Head of caudate nucleus (tissue), 42 donors: Measurements from ENCODE around the gene SNAPC1.
"Not testable (repeated sequence)": the region's sequence is repeated elsewhere in the genome, so short reads cannot be mapped to it uniquely, and the experiment has no call there.

ENCODE experiments used
- DNase-seq, 42 donors: peaks; one replicate each; pipeline versions ENCODE4 v3.0.0 to v3.0.0-alpha.2; 2020 to 2021; ENCODE audit warnings: mixed read lengths in 7 of 42
- intact Hi-C: fragments of 100-400 bp; cut with DNase I; formaldehyde crosslinking; loops from one replicate; pipeline ENCODE4 v1.15.0; 2022

Gene SNAPC1, protein sequence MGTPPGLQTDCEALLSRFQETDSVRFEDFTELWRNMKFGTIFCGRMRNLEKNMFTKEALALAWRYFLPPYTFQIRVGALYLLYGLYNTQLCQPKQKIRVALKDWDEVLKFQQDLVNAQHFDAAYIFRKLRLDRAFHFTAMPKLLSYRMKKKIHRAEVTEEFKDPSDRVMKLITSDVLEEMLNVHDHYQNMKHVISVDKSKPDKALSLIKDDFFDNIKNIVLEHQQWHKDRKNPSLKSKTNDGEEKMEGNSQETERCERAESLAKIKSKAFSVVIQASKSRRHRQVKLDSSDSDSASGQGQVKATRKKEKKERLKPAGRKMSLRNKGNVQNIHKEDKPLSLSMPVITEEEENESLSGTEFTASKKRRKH

DNA sequence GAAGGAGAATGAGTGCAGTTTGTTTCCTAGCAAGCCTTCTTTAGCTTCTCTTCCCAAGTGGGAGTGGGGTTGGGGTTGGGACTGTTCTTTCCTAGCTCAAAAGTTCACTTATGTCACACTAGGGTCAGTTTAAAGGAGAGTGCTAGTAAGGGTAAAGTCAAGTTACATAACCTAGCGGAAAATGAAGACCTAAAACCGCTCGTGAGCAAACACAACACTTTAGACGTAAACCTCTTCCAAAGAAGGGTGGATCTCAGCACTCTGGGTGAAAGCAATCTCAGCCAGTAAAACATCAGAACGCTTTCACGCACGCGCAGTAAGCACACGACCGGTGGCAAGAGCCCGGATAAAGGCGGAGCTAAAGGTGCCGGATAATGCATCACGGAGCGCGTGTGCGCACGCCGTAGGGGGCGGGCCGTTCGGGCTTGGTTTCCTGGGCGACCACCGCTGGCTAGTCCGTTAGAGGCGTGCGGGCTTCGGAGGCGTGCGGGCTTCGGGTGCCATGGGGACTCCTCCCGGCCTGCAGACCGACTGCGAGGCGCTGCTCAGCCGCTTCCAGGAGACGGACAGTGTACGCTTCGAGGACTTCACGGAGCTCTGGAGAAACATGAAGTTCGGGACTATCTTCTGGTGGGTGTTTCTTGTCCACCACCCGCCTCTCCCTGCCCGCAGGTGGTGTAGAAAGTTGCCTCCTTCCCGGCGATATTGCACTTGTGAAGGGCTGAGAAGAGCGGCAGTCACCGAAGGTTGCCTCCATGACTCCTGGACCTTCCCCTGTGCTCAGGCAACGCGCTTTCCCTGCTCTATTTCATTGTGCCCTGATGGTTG lies at the start of gene SNAPC1:
Gene SNAPC1 (plus strand): TSS at position 462 of the 828 bp plus-strand sequence. CDS start 41 bp downstream, at position 503.
- intact Hi-C loops: no loop called here
- DNase-seq: peak; percentile 91 to 98 (median 96)

DNA sequence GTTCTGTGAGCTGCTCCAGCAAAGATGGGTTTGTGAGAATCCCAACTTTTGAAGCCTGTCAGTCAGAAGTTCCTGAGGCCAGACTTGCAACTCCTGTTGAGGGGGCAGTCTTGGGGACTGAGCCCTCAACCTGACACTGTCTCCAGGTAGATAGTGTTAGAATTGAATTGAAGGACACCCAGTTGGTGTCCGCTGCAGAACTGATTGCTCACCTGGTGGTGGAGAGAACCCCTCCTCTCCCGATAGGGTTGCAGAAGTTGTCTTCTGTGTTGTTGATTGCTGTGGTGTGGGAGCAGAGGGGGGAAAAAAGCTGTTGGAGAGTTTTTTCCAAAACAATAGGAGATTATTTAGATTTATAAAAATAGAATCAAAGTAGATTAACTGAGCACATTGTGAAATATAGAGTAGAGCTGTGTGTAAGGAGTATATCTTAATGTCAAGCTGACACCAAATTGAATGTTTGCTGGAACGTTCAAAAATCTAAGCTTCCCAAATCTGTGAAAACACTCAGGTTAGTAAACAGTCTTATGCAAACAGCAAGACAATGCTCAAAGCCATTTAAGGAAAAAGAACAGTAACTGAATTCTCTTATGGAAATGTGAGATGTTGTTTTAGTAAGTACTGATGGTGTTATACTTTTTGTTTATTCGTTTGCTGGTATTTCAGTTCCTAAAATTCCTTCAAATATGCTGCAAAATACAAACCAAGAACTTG lies 48.3 kb upstream of the SNAPC1 start:
- intact Hi-C loops: no loop called here
- no peak for DNase-seq

DNA sequence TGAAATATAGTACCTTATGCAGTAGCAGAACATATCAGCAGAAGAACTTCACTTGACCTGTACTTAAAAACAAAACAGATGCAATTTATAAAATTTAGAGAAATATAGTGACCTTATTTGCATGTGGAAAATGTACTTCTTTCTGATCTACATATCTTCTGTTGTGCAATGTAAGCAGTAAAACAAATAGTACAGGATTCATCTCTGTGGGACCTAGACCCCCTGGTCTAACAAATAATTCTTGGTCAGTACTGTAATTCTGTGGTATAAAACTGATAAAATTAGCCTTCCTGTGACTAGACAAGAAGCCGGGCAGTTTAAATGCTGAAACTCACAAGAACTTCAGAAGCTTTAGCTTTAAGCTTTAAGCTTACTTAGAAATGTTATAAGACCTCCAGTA lies 45.3 kb upstream of the SNAPC1 start:
- intact Hi-C loops: no loop called here

DNA sequence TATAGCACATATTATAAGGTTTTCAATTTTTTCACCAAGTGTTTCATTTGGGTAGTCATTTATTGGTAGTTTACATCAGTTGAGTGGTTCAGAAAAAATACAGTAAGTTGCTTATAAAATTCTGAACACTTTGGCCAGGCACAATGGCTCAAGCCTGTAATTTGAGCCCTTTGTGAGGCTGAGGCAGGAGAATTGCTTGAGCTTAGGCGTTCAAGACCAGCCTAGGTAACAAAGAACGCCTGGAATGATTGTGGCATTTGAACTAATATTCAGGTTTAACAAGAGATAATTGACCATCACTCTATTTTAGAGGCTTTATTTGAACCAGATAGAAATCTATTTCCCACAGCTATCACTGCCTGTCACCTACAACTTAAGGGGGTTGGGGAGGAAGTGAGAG lies 44.2 kb upstream of the SNAPC1 start:
- intact Hi-C loops: no loop called here
- no peak for DNase-seq

More for the DNA sequence above, 45.3 kb upstream of the SNAPC1 start:
- DNase-seq: no peak

DNA sequence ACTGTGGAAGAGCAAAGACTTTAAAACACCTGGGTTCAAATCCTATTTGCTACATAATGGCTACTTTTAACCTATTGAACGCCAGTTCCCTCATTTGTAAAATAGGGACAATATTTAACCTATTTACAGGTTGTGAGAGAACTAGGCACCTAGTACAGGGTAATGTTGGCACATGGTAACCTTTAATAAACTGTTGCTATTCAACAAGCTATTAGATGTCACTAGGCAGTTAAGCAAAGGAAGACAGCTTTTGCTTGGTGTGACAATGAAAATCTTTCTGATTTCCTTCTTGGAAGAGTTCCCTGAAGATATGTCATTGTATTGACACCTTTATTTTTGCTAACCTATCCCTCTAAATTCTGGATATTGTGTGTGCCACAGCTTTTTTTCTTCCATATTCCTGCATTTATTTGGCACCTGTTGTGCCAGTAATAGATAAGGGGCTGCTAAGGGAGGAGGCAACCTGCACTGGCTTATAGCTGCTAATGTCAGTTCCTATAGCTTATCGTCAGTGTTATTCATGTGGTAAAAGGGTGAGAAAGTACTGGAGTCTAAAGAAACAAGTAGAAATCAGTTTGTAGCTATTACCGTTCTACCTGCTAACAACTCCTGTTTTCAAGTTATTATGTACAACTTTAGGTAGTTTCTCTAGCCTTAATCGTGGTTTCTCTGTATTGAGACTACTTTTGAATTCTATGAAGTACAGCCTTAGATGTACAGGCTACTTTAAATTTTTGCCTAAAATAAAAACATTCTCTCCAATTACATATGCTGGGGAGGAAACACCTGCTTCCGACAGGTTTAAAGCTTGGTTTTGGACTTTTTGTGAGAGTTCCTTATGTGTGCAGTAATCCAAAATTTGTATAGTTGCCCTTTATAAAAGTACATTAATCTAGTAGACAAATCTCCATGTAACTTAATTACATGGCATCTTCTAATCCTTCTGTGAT lies 42.6 kb upstream of the SNAPC1 start:
- DNase-seq: no peak
- intact Hi-C loops: no loop called here

- intact Hi-C loops: no loop called here
- DNase-seq: no peak
Observed at GRCh38 chr14:61720294-61720661, 41.9 kb upstream of the SNAPC1 start.

GRCh38 chr14:61720741-61721140 lies 41.5 kb upstream of the SNAPC1 start:
- intact Hi-C loops: no loop called here
- no peak for DNase-seq

DNA sequence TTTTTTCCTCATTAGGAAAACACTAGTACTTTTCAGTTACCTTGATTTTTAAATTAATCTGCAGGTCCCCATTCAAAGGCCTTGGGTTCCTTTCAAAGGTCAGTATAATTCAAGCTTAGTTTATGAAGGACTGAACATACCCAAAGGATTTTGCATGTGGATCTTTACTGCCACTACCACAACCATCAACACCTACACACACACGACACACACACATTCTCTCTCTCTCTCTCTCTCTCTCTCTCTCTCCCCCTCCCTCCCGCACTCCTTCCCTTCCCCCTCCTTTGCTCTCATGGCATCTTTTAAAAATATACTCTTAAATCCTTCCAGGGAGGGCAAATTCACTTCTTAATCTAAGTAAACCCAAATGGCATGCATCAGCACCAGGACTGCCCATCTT lies 38.1 kb upstream of the SNAPC1 start:
- no peak for DNase-seq
- intact Hi-C loops: no loop called here

DNA sequence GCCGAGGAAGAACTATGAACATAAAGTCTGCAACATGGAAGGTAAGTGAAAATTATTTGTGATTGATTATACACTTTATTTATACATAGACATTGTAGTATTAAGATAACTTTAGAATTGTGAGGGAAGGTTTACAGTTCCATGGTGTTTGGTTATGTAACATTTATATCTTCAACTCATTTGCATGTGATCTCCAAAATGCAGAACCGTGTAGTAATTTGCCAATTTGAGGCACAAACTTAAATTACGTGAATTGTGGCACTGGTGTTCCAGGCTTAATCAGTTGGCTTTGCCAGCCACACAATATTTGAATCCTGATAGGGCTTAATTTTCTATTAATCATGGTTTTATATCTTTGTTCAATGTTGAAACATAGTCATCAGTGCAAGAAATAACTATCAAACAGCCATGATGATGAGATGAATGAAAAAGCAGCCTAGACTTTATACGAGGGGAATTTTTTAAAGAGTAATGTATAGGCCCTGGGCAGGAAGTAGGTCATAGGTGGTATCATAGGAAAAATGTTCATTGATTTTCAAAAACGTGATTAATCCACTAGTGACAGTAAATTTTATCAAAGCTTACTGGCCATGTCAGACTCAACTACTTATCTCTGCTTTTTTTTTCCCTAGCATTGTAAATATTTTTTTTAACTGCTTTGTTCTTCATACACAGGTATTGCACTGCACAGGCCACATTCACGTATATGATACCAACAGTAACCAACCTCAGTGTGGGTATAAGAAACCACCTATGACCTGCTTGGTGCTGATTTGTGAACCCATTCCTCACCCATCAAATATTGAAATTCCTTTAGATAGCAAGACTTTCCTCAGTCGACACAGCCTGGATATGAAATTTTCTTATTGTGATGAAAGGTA lies 35.2 kb upstream of the SNAPC1 start:
- no peak for DNase-seq
- intact Hi-C loops: no loop called here

DNA sequence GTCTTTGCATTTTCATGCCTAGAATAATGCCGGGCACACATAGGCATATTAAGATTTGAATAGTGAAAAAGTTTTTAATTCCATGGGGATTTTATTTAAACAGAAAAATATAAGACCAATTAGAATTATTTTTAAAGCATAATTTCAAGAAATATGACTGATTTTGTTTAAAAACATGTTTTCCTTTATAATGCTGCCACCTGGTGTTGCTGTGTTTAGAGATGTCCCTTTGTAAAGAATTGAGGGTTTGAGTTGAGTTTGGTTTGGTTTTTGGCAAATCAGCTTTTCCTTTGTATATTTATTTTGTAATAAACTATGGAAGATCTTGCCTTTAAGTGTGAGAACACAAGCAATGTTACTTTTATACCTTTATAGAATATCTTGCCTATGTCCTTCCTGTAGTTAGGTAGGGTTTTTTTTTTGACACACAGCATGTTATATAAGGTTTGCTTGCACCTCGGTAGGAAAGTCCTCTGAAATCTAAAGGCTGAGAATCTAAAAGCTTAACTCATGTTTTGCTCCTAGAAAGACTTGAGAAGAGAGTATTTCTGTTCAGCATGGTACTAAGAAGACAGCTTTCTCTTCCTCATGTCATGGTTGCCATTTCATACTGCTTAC lies 31.4 kb upstream of the SNAPC1 start:
- intact Hi-C loops: loop anchor here (2.0 kb wide), 1 partner anchor 270 kb away; no protein-coding TSS in a partner anchor
- DNase-seq: peak in 1 of 42 donors; percentile 15

- DNase-seq: no peak
Observed at GRCh38 chr14:61733972-61734371, 28.2 kb upstream of the SNAPC1 start.

DNA sequence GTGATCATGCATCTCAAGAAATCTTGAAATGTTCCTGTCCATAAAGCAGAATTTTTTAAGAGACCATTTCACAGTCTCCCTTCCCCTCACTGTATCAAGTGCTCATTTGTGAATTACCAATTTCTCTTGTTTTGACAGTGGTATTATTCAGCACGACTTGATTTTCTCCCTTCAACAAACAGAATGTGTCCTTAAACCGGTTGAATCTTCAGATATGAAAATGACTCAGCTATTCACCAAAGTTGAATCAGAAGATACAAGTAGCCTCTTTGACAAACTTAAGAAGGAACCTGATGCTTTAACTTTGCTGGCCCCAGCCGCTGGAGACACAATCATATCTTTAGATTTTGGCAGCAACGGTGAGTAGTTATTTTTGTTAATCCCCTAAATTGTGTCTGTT lies 25.5 kb upstream of the SNAPC1 start:
- no peak for DNase-seq
- intact Hi-C loops: no loop called here

More at GRCh38 chr14:61733972-61734371, 28.2 kb upstream of the SNAPC1 start:
- intact Hi-C loops: no loop called here

- no peak for DNase-seq
- intact Hi-C loops: no loop called here
Observed at GRCh38 chr14:61737915-61738314, 24.3 kb upstream of the SNAPC1 start.

DNA sequence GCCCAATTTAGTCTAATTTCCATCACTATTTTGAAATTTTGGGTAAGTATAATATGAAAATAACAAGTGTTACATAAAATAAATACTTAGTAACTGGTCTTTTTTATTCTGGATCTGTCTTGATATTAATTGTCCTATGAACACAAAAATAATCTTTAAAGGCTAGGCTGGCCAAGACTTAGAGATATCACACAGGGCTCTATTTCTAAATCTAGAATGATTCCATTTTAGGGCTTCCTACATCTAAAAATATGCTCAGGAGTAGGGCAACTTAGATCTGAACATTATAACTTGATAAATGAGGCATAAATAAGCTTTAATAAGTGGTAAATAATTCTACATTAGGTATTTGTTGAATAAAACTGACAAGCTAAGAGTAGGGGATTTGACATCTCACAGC lies 23.1 kb upstream of the SNAPC1 start:
- intact Hi-C loops: no loop called here

GRCh38 chr14:61742371-61742770 lies 19.8 kb upstream of the SNAPC1 start:
- no peak for DNase-seq
- intact Hi-C loops: no loop called here

More for the DNA sequence above, 23.1 kb upstream of the SNAPC1 start:
- no peak for DNase-seq

- peak in 3 of 42 donors; percentile 18 to 34 (median 28) for DNase-seq
- intact Hi-C loops: no loop called here
Observed at GRCh38 chr14:61744238-61744637, 18.0 kb upstream of the SNAPC1 start.

- DNase-seq, intact Hi-C loops: not testable (repeated sequence)
Observed at GRCh38 chr14:61746346-61746745, 15.9 kb upstream of the SNAPC1 start.
